ENCODE results near the gene TNS3. TPM values are rescaled to one million over a fixed set of nuclear protein-coding genes. Genes with fewer than 3 reads are reported as not detected.

Gene TNS3
- total RNA-seq, 1 donor from 2014 or later: 40.8 TPM

GRCh38 chr7:47351233-47352154, 230.4 kb downstream of the TNS3 start:
- no peak for DNase-seq (ENCODE audit: low read depth)
- H3K4me3 ChIP-seq (ENCODE audit: low read depth, low read length): no peak overlapping the region
- no peak for TF ChIP-seq CTCF (conservative IDR thresholded peaks at IDR 0.05; ENCODE audit: low read depth, low read length)

GRCh38 chr7:47350425-47350824, 231.5 kb downstream of the TNS3 start:
- H3K4me3 ChIP-seq (ENCODE audit: low read depth, low read length): no peak overlapping the region
- TF ChIP-seq CTCF (conservative IDR thresholded peaks at IDR 0.05; ENCODE audit: low read depth, low read length): no peak
- DNase-seq (ENCODE audit: low read depth): no peak

GRCh38 chr7:47349401-47349800, 232.5 kb downstream of the TNS3 start:
- no peak for DNase-seq (ENCODE audit: low read depth)
- H3K4me3 ChIP-seq (ENCODE audit: low read depth, low read length): no peak overlapping the region
- TF ChIP-seq CTCF (conservative IDR thresholded peaks at IDR 0.05; ENCODE audit: low read depth, low read length): no peak

- DNase-seq (ENCODE audit: low read depth): no peak
- no peak for TF ChIP-seq CTCF (conservative IDR thresholded peaks at IDR 0.05; ENCODE audit: low read depth, low read length)
- H3K4me3 ChIP-seq (ENCODE audit: low read depth, low read length): no peak overlapping the region
These were observed 234.0 kb downstream of the TNS3 start for GRCh38 chr7:47347816-47348385.

DNA sequence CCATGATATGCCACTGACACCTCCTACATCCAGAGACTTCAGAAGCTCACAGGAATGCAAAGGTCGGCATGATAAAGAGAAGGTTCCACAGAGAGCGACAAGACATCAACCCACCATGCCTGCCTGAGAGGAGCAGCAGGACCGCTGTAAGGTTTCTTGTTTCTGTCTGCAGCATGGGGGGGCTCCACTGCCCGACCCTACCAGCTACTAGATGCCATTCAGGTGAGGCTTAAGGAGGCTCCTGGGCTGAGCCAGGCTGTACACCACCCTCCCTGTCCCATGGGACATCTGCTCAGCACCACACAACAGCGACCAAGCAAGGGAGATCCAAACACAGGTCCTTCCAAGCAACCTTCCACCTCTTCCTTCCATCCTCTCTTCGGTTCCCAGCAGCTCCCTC, 234.6 kb downstream of the TNS3 start:
- TF ChIP-seq CTCF (conservative IDR thresholded peaks at IDR 0.05; ENCODE audit: low read depth, low read length): no peak
- H3K4me3 ChIP-seq (ENCODE audit: low read depth, low read length): no peak overlapping the region
- DNase-seq (ENCODE audit: low read depth): no peak

DNA sequence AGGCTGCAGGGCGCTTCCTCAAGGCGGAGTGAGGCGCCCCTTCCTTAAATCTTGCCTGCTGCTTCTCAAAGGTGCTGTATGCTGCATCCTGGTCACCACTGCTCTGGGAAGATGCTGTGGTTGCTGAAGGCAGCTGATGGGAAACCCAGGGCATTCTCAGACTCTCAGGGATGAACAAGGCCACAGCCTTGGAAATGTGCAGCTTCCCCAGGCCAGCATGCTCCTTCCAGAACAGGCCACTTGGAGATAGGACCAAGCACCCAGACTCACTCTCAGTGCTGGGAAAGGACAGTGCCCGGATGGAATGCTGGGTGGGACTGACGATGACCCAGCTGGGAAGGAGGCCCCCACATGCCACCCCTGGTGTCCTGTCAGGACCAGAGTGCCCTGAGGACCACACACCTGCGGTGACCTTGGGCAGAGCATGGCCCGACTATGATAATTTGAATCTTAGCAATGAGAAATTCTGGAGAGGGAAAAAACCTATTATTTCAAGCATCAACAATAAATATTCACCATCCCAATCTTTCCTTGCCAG, 235.5 kb downstream of the TNS3 start:
- TF ChIP-seq CTCF (conservative IDR thresholded peaks at IDR 0.05; ENCODE audit: low read depth, low read length): no peak
- no peak overlapping the region for H3K4me3 ChIP-seq (ENCODE audit: low read depth, low read length)
- no peak for DNase-seq (ENCODE audit: low read depth)
